Measurements from ENCODE around the gene SLC16A4.
"Not testable (repeated sequence)": the region's sequence is repeated elsewhere in the genome, so short reads cannot be mapped to it uniquely, and the experiment has no call there.

SLC16A4 gene

GRCh38 chr1:110390692-110391245, at the start of gene SLC16A4:
TSS of gene SLC16A4 (minus strand) at chr1:110391026. CDS start at chr1:110389323, 1,703 bp downstream.
- peak; percentile 80 for DNase-seq (ENCODE audit: low read depth)

GRCh38 chr1:110439873-110440272, 49.0 kb upstream of the SLC16A4 start:
- peak; percentile 36 for DNase-seq (ENCODE audit: low read depth)

GRCh38 chr1:110438893-110439292, 48.1 kb upstream of the SLC16A4 start:
- peak; percentile 98 for DNase-seq (ENCODE audit: low read depth)

- DNase-seq (ENCODE audit: low read depth) = not testable (repeated sequence)
These were observed 46.9 kb upstream of the SLC16A4 start for GRCh38 chr1:110437645-110438299.

GRCh38 chr1:110436635-110437034, 45.8 kb upstream of the SLC16A4 start:
- DNase-seq (ENCODE audit: low read depth) = peak; percentile 75

- peak; percentile 87 for DNase-seq (ENCODE audit: low read depth)
These were observed 44.1 kb upstream of the SLC16A4 start for GRCh38 chr1:110434946-110435345.

GRCh38 chr1:110433803-110434202, 43.0 kb upstream of the SLC16A4 start:
- DNase-seq (ENCODE audit: low read depth) = peak; percentile 93

GRCh38 chr1:110433213-110433612, 42.4 kb upstream of the SLC16A4 start:
- no peak for DNase-seq (ENCODE audit: low read depth)

GRCh38 chr1:110430901-110431300, 40.1 kb upstream of the SLC16A4 start:
- DNase-seq (ENCODE audit: low read depth) = no peak

GRCh38 chr1:110430366-110430765, 39.5 kb upstream of the SLC16A4 start:
- DNase-seq (ENCODE audit: low read depth) = no peak

- no peak for DNase-seq (ENCODE audit: low read depth)
These were observed 38.1 kb upstream of the SLC16A4 start for GRCh38 chr1:110428946-110429345.

GRCh38 chr1:110426854-110427253, 36.0 kb upstream of the SLC16A4 start:
- no peak for DNase-seq (ENCODE audit: low read depth)

- DNase-seq (ENCODE audit: low read depth) = no peak
These were observed 34.9 kb upstream of the SLC16A4 start for GRCh38 chr1:110425612-110426152.

GRCh38 chr1:110424699-110425611, 34.1 kb upstream of the SLC16A4 start:
- DNase-seq (ENCODE audit: low read depth) = peak; percentile 95

GRCh38 chr1:110420874-110421793, 30.3 kb upstream of the SLC16A4 start:
- peak; percentile 90 for DNase-seq (ENCODE audit: low read depth)

- DNase-seq (ENCODE audit: low read depth) = peak; percentile 47
These were observed 29.3 kb upstream of the SLC16A4 start for GRCh38 chr1:110420023-110420662.

- DNase-seq (ENCODE audit: low read depth) = no peak
These were observed 27.9 kb upstream of the SLC16A4 start for GRCh38 chr1:110418729-110419128.

- peak; percentile 76 for DNase-seq (ENCODE audit: low read depth)
These were observed 22.2 kb upstream of the SLC16A4 start for GRCh38 chr1:110413045-110413444.

GRCh38 chr1:110412576-110412975, 21.8 kb upstream of the SLC16A4 start:
- DNase-seq (ENCODE audit: low read depth) = peak; percentile 89

- no peak for DNase-seq (ENCODE audit: low read depth)
These were observed 20.4 kb upstream of the SLC16A4 start for GRCh38 chr1:110411173-110411735.

- DNase-seq (ENCODE audit: low read depth) = no peak
These were observed 18.5 kb upstream of the SLC16A4 start for GRCh38 chr1:110409316-110409715.

All from amniotic epithelial cell (primary cell).